Muscle layer of colon (tissue), 2 donors: Measurements from ENCODE around the gene AFAP1.

Experiments
- H3K27ac ChIP-seq: one replicate; pipeline ENCODE4 v1.7.0; 2013; ENCODE audit warnings: low read depth, mild to moderate bottlenecking, low read length, moderate library complexity
- H3K27me3 ChIP-seq, 2 donors: one replicate each; pipeline ENCODE4 v1.7.0; 2013; ENCODE audit warnings: low read length in 2 of 2, mild to moderate bottlenecking in 2 of 2; ENCODE audit not compliant: insufficient read depth in 2 of 2, control insufficient read depth in 1 of 2
- H3K36me3 ChIP-seq: one replicate; pipeline ENCODE4 v1.7.0; 2013; ENCODE audit warnings: mild to moderate bottlenecking, low read length; ENCODE audit not compliant: insufficient read depth
- H3K4me1 ChIP-seq: one replicate; pipeline ENCODE4 v1.7.0; 2013; ENCODE audit warnings: mild to moderate bottlenecking, low read length; ENCODE audit not compliant: insufficient read depth
- H3K4me3 ChIP-seq, 2 donors: one replicate each; pipeline ENCODE4 v1.7.0; 2013; ENCODE audit warnings: low read length in 2 of 2, low read depth in 1 of 2, mild to moderate bottlenecking in 1 of 2, moderate library complexity in 1 of 2
- H3K9ac ChIP-seq: one replicate; pipeline ENCODE4 v1.7.0; 2013; ENCODE audit warnings: low read length
- H3K9me3 ChIP-seq: one replicate; pipeline ENCODE4 v1.7.0; 2013; ENCODE audit warnings: mild to moderate bottlenecking, low read length
- donor health status: abdominal sarcoma.
- donor health status: Adenocarcinoma of cecum.

AFAP1 gene

DNA sequence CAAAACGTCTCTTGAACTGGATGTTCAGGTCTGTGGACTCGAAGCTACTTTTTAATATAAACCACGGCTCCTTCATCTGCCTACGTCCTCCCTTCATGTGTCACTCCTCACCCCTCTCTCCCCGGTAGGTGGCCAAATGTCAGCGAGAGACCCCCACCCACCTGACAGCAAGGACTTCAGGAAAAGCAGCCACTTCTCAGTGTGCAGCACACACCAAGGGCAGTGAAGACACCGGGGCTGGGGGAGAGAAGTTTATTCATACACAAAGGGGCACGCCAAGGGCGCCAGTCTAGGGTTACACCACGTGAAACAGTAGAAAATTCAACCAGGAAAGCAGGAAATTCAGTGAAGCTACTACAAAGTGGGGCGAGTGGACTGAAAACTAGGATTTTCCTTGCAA lies 181.2 kb downstream of the AFAP1 start:
- H3K9me3 ChIP-seq = no peaks in the 10 kb centered on the region
- H3K4me3 ChIP-seq = no peak overlapping the region
- no peaks in the 10 kb centered on the region for H3K27me3 ChIP-seq
- no peak overlapping the region for H3K27ac ChIP-seq
- H3K4me1 ChIP-seq = peaks cover 38% of the 10 kb centered on the region
- no peak overlapping the region for H3K9ac ChIP-seq
- H3K36me3 ChIP-seq = peaks cover 7% of the 10 kb centered on the region

DNA sequence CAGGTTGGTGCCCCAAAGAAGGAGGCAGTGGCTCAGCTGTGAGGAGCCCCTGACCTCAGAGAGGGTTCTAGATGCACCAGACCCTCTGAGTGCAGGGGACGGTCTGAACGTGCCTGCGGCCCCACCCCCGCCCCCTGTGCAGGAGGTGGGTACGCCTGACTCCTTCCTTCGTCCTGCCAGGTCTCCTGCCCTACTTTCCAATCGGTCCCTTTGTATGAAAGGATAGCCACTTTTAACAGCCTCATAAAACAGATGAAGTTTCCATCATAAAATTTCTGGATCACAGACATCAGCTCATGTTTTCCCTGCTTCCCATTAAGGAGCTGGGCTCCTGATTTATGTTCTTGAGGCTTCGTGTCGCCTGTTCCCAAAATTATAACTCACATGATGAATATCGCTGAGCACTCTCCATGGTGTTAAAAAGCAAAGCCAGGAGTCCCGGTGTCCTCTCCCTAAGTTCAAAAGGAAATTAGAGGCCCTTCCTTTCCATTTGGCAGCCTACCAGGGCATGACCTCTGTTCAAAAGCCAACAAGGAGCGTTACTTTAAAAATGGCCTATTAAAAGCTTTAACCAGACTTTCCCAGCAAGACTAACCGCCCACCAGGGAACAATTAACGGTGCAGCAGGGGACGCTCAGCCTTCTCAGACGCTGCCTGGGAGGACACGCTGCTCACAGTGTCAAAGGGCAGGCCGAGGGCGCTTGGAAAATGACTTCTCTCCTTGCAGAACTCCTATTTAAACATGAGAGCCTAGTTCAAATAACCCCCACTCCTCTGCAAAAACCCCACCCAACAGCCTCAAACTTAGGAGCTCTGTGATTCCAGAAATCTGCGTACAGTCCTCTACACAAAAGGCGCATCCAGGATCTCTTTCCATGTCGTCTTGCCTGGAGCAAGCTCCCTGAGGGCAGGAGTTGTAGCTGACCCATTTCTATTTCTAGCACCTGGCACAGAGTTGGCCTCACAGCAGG lies 181.9 kb downstream of the AFAP1 start:
- H3K36me3 ChIP-seq = peaks cover 7% of the 10 kb centered on the region
- no peak overlapping the region for H3K27ac ChIP-seq

DNA sequence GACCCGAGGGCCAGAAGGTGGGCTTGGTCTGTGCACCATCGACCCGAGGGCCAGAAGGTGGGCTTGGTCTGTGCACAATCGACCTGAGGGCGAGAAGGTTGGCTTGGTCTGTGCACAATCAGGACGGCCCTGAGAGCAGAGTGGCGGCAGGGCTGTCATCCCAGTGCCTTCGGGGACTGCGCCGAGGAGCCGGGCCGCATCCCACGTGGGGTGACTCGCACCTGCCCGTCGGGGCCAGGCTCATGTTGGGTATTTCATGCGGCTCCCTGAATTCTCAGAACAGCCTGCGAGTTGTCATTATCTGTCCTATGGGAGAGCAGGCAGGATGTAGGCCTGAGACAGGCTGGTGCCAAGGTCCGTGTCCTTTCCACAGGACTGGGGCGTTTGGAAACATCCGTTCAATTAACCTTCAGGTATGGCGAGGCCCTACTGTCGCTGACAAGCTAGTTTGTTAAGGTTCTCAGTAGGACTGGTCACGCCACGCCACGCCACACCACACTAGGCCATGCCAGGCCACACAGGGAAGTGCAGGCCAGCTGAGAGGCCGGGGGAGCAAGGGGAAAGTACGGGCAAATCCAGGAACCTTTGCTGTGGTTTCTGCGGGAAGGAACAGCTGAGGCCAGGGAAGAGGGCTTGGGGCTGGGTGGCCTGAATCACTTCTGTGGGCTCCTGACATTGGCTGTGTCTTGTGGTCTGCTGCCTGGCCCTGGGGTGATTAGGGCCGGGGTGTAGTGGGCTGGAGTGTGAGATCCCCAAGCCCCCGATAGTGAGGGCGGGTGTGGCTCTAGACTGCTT lies 182.9 kb downstream of the AFAP1 start:
- Histone ChIP-seq H3K9ac (no peak overlapping the region), H3K36me3 (peaks cover under 1% of the 10 kb centered on the region), H3K4me1 (peaks cover 38% of the 10 kb centered on the region), H3K9me3 (no peaks in the 10 kb centered on the region), H3K4me3 (no peak overlapping the region), H3K27me3 (no peaks in the 10 kb centered on the region), H3K27ac (no peak overlapping the region)

More for the DNA sequence above, 181.9 kb downstream of the AFAP1 start:
- peaks cover 38% of the 10 kb centered on the region for H3K4me1 ChIP-seq
- no peaks in the 10 kb centered on the region for H3K9me3 ChIP-seq
- H3K9ac ChIP-seq = no peak overlapping the region
- H3K27me3 ChIP-seq = no peaks in the 10 kb centered on the region
- H3K4me3 ChIP-seq = peak overlapping the region in 1 of 2 donors; percentile 23

DNA sequence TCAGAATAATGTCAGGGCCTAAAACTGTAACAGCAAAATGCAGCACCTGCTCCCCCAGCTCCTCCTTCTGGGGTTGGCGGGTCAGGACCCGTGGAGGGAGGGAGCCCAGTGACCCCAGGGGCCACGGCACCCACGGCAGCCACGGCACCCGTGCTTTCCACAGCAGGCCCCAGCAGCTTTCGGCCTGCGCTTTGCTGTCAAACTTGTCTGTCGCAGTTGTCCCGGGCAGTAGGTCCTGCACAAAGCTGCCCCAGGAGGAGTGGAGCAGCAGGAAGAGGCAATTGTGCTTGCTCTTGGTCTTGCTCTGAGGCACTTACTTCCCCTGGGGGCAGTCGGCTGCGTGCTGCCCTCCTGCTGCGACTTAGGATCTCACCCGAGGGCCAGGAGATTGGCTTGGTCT lies 183.6 kb downstream of the AFAP1 start:
- Histone ChIP-seq H3K27me3 (no peaks in the 10 kb centered on the region), H3K9me3 (no peaks in the 10 kb centered on the region), H3K9ac (no peak overlapping the region), H3K36me3 (no peaks in the 10 kb centered on the region), H3K27ac (no peak overlapping the region), H3K4me1 (peaks cover 38% of the 10 kb centered on the region), H3K4me3 (no peak overlapping the region)

DNA sequence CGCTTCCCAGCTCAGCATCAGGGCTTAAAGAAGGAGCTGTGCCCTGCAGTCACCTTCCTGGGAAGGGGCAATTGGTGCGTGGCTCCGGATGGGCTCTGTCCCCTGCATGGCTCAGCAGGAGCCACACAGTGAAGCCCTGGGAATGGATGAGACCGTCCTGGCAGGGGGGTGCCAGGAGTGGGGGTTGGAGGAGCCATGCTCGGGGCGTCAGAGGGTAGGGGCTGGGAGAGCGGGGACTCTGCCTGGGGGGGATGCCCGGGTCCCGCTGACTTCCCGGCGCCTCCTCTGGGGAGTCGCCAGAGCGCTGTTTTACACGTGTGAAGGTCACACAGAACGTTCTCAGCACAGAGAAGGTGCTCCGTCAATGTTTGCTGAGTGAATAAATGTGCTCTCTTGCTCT lies 184.1 kb downstream of the AFAP1 start:
- H3K4me3 ChIP-seq = no peak overlapping the region
- H3K27me3 ChIP-seq = no peaks in the 10 kb centered on the region
- no peak overlapping the region for H3K9ac ChIP-seq
- H3K9me3 ChIP-seq = no peaks in the 10 kb centered on the region
- H3K36me3 ChIP-seq = no peaks in the 10 kb centered on the region
- H3K27ac ChIP-seq = no peak overlapping the region
- H3K4me1 ChIP-seq = peaks cover 42% of the 10 kb centered on the region

DNA sequence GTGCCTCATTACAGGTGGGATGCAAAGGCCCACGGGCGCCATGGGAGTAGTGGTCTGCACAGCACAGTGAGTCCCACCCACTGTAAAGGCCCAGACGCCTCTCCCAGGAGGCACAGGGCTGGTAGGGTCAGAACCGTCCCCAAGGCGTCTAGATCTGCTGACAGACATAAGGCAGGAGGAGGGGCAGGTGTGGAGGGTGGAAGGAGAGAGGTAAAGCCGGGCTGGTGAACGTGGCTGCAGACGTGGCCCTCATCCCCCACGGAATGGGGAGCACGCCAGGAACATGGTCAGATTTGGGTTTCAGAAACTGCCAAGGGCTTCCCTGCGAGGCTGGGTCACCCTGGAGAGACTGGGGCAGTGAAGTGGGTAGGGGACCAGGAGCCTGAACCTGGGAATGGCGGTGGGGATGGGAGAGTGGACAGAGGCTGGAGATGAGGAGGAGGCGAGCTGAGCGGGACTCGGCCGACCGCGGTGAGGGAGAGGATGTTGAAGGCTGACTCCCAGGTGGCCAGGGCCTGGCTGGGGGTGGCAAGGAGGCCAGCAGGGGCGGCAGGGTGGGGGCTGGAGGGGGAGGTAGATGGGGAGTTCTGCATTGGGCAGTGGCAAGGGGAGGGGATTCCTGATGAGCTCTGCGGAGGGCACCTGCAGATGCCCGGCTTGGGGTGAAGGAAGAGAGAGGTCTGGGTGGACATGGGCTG lies 184.9 kb downstream of the AFAP1 start:
- H3K4me1 ChIP-seq = peaks cover 36% of the 10 kb centered on the region
- no peaks in the 10 kb centered on the region for H3K9me3 ChIP-seq
- no peak overlapping the region for H3K9ac ChIP-seq
- no peak overlapping the region for H3K4me3 ChIP-seq
- H3K27me3 ChIP-seq = no peaks in the 10 kb centered on the region
- H3K27ac ChIP-seq = no peak overlapping the region
- H3K36me3 ChIP-seq = no peaks in the 10 kb centered on the region

DNA sequence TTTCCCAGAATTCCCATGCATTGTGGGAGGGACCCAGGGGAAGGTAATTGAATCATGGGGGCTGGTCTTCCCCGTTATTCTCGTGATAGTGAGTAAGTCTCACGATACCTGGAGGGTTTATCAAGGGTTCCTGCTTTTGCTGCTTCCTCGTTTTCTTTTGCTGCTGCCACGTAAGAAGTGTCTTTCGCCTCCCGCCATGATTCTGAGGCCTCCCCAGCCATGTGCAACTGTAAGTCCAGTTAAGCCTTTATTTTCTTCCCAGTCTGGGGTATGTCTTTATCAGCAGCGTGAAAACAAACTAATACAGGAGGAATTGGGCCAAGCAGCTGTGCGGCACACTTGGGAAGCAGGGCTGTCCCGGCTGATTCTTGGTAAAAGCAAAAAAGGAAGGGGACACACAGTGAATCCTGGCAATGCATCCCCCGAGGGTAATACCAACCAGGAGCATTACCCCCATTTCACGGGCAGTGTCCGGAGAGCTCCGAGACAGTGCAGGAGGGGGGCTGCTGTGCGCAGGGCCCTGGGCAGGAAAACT lies 185.7 kb downstream of the AFAP1 start:
- H3K27ac ChIP-seq = no peak overlapping the region

DNA sequence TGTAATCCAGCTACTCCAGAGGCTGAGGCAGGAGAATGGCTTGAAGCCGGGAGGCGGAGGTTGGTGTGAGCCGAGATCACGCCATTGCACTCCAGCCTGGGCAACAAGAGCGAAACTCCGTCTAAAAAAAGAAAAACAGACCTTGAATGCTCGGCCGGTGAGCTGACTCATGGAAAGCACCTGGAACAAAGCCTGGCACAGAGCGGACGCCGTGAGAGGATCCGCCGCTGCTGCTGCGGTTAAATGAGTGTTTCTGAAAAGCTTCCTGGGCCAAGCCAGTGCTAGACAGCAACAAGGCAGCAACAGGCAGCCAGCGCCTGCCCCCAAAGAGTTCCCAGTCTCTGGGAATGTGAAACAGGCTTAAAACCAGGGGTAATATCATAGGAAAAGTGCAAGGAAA lies 186.4 kb downstream of the AFAP1 start:
- no peak overlapping the region for H3K4me3 ChIP-seq
- no peaks in the 10 kb centered on the region for H3K27me3 ChIP-seq
- H3K9me3 ChIP-seq = no peaks in the 10 kb centered on the region
- H3K9ac ChIP-seq = no peak overlapping the region
- H3K27ac ChIP-seq = no peak overlapping the region
- H3K4me1 ChIP-seq = peaks cover 25% of the 10 kb centered on the region
- H3K36me3 ChIP-seq = no peaks in the 10 kb centered on the region

More for the DNA sequence above, 185.7 kb downstream of the AFAP1 start:
- Histone ChIP-seq H3K4me1 (peaks cover 29% of the 10 kb centered on the region), H3K9me3 (no peaks in the 10 kb centered on the region), H3K4me3 (no peak overlapping the region), H3K27me3 (no peaks in the 10 kb centered on the region), H3K9ac (no peak overlapping the region), H3K36me3 (no peaks in the 10 kb centered on the region)

DNA sequence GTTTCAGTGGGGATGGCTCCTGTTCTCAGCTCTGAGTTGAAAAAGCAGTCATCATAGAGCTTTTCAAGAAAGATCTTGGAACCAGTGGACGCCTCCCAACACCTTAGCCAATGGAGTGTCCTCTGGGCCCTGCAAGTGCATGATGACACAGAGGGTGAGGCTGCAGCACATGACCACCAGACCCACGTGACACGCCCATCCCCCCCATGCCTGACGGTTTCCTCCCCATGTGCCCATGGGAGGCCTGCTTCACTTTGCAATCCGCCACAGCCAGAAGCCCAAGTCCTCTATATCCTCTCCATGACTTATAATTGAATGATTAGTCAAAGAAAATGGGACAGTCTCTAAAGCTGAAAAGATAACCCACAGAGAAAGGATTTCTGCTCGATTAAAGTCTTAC lies 187.0 kb downstream of the AFAP1 start:
- Histone ChIP-seq H3K4me1 (peaks cover 18% of the 10 kb centered on the region), H3K27ac (no peak overlapping the region), H3K36me3 (no peaks in the 10 kb centered on the region), H3K9me3 (no peaks in the 10 kb centered on the region), H3K9ac (no peak overlapping the region), H3K27me3 (no peaks in the 10 kb centered on the region), H3K4me3 (no peak overlapping the region)

DNA sequence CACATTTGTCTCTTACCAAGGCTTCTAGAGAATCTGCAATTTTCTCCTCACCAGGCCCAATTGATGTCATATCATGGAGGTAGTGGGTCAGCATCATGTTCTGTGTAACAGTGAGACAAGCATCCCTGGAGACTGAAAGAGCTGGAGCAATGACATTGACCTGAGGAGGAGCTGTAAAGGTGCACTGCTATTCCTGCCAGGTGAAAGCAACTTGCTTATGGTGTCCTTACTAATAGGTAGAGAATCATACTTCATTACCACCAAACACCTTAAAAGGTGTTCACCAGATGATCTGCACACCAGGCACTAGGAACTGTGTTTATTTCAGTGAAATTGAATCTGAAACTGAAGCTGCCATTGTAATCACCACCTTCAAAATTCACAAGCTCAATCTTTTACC lies 188.7 kb downstream of the AFAP1 start:
- Histone ChIP-seq H3K4me1 (peaks cover 8% of the 10 kb centered on the region), H3K4me3 (no peak overlapping the region), H3K36me3 (no peaks in the 10 kb centered on the region), H3K9me3 (no peaks in the 10 kb centered on the region), H3K9ac (no peak overlapping the region), H3K27me3 (no peaks in the 10 kb centered on the region), H3K27ac (no peak overlapping the region)

DNA sequence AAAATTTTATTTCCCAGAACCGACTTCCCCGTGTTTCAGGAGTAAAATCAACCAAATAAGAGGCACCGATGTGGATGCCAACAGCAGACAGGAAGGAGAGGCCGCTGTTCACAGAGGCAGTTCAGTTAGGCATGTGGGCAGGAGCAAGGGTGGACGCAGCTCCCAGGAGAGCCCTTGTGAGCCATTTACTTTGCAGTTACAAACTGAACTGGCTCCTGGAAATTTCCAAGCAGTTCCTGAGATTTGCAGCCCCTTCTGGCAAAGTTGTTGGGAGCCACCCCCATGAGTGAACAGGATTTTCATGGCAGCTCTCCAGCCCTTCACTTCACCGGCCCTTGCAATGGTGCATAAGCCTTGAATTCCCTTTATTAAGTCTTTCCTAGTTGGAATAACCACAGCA lies 189.1 kb downstream of the AFAP1 start:
- H3K9ac ChIP-seq = no peak overlapping the region
- no peaks in the 10 kb centered on the region for H3K27me3 ChIP-seq
- no peak overlapping the region for H3K4me3 ChIP-seq
- H3K4me1 ChIP-seq = peaks cover 8% of the 10 kb centered on the region
- no peaks in the 10 kb centered on the region for H3K9me3 ChIP-seq
- no peaks in the 10 kb centered on the region for H3K36me3 ChIP-seq
- H3K27ac ChIP-seq = no peak overlapping the region
